ENCODE data around the gene CFLAR.

DNA sequence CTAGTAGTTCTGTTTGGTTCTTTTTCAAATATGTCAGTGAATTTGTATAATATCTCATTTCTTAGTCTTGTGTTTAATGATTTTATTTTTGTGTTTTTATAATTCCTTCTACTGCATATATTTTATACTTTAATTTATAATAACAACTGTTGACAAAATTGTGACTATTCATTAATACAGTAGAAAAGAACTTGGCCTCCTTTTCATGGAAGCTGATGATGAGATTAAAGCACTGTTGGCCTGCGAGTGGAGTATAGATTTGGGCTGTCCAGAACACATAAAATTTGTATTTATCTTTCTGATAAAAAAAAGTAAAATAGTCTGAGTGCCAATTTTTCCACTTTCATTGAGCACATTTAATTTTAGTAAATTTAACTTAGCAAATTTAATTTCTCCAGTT, 12.1 kb downstream of the CFLAR start:
- TF ChIP-seq, protein P1, sequence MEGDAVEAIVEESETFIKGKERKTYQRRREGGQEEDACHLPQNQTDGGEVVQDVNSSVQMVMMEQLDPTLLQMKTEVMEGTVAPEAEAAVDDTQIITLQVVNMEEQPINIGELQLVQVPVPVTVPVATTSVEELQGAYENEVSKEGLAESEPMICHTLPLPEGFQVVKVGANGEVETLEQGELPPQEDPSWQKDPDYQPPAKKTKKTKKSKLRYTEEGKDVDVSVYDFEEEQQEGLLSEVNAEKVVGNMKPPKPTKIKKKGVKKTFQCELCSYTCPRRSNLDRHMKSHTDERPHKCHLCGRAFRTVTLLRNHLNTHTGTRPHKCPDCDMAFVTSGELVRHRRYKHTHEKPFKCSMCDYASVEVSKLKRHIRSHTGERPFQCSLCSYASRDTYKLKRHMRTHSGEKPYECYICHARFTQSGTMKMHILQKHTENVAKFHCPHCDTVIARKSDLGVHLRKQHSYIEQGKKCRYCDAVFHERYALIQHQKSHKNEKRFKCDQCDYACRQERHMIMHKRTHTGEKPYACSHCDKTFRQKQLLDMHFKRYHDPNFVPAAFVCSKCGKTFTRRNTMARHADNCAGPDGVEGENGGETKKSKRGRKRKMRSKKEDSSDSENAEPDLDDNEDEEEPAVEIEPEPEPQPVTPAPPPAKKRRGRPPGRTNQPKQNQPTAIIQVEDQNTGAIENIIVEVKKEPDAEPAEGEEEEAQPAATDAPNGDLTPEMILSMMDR (IDR thresholded peaks at IDR 0.05) = no peak
- no peak for TF ChIP-seq CHD2 (IDR thresholded peaks at IDR 0.05; ENCODE audit: low read length, partially characterized antibody)
- TF ChIP-seq EP300 (IDR thresholded peaks at IDR 0.05; ENCODE audit: borderline replicate concordance in 1 of 2, low read depth in 1 of 2, low read length in 1 of 2) = no peak
- TF ChIP-seq, protein P2, sequence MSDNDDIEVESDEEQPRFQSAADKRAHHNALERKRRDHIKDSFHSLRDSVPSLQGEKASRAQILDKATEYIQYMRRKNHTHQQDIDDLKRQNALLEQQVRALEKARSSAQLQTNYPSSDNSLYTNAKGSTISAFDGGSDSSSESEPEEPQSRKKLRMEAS (IDR thresholded peaks at IDR 0.05; ENCODE audit: low read depth) = no peak
- no peak for TF ChIP-seq YY1 (IDR thresholded peaks at IDR 0.05; ENCODE audit: low read depth)

Measured in SK-N-SH (cell line).